ENCODE results near the gene REXO5.

REXO5 gene

DNA sequence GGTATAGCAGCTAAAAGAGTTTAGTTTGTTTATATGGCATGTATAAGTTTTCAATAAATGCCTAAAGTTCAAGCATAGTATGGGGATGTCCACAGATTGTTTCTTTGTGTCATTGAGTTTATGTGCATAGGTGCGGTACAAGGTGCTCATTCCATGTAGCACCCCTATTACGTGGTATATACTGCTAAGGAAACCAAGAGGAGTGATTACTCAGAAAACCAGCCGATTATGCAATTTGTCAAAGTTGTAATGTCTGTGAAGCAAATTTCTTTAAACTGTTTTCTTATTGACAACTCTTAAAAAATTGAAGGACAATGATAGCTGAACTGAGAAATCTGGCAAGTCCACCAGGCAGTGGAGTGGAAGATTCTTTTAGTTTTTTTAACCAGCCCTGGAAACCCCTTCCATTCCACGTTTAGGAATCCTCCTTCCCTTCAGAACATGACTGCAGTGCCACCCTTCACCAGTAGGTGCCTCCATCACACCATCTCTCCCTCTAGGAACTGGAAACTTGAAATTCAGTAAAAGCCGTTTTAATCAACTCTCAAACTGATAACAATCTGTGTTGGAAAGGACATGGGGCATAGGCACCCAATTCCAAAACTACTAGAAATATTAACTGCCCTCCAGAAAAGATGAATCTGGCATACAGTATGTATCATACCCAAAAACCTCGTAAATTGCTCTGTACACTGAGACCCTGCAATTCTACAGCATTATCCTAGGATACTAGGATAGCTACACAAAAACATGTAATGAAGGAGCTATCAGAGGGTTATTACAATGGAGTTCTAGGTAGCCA is 43.5 kb downstream of the REXO5 start:
- TF ChIP-seq TAF1 (IDR thresholded peaks at IDR 0.05; ENCODE audit: borderline replicate concordance, insufficient read depth, low read length) (no peak), SIN3A (IDR thresholded peaks at IDR 0.05; ENCODE audit: borderline replicate concordance, insufficient read depth, low read length) (no peak), REST (IDR thresholded peaks at IDR 0.05; ENCODE audit: insufficient read depth in 1 of 2, low read depth in 2 of 2, low read length in 2 of 2) (no peak), FOXP2 (optimal IDR thresholded peaks at IDR 0.05; ENCODE audit: borderline replicate concordance, extremely low read depth, extremely low read length, insufficient read depth) (no peak)

DNA sequence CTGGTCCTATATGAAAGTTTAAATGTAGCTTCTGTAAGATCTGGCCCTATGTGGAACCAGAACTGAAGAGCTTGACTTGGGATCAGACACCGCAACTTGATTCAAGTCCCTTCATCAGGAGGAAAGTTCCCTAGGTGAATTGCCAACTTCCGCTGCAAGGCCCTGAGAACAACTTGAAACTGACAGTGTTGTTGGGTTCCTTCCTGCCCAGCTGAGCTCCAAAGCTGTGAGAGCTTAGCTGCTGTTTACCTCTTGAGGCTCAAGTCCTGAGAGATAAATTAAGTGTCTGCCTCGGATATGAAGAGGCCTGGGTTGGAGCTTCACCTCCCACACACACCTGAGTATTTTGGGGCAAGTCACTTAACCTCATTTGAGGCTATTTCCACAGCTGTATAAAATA is 44.7 kb downstream of the REXO5 start:
- TF ChIP-seq FOXP2 (optimal IDR thresholded peaks at IDR 0.05; ENCODE audit: borderline replicate concordance, extremely low read depth, extremely low read length, insufficient read depth) (no peak), SIN3A (IDR thresholded peaks at IDR 0.05; ENCODE audit: borderline replicate concordance, insufficient read depth, low read length) (no peak), REST (IDR thresholded peaks at IDR 0.05; ENCODE audit: insufficient read depth in 1 of 2, low read depth in 2 of 2, low read length in 2 of 2) (no peak), TAF1 (IDR thresholded peaks at IDR 0.05; ENCODE audit: borderline replicate concordance, insufficient read depth, low read length) (no peak), POLR2AphosphoS5 (IDR thresholded peaks at IDR 0.05; ENCODE audit: low read depth, low read length) (no peak)

DNA sequence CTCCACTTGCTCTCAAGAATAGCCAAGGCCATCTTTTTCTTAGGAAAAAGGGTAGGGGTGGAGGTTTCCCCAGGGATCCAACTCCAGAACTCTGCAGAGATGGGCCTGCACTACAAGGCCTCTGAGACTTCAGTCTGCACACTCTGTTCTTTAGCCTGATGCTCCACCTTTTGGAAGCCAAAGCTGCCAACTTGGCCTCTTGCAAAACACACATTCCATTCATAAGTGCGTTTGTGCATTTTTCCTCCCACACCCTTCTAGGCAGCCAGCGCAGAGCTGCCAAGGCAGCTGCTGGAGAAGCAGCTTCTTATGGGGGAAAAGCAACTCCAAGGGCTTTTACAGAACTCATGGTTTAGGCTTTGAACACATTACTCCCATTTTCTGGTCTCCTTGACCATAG is 45.3 kb downstream of the REXO5 start:
- no peak for TF ChIP-seq REST (IDR thresholded peaks at IDR 0.05; ENCODE audit: insufficient read depth in 1 of 2, low read depth in 2 of 2, low read length in 2 of 2)
- no peak for TF ChIP-seq TAF1 (IDR thresholded peaks at IDR 0.05; ENCODE audit: borderline replicate concordance, insufficient read depth, low read length)
- no peak for TF ChIP-seq SIN3A (IDR thresholded peaks at IDR 0.05; ENCODE audit: borderline replicate concordance, insufficient read depth, low read length)
- TF ChIP-seq FOXP2 (optimal IDR thresholded peaks at IDR 0.05; ENCODE audit: borderline replicate concordance, extremely low read depth, extremely low read length, insufficient read depth), result no peak
- TF ChIP-seq POLR2AphosphoS5 (IDR thresholded peaks at IDR 0.05; ENCODE audit: low read depth, low read length), result no peak

DNA sequence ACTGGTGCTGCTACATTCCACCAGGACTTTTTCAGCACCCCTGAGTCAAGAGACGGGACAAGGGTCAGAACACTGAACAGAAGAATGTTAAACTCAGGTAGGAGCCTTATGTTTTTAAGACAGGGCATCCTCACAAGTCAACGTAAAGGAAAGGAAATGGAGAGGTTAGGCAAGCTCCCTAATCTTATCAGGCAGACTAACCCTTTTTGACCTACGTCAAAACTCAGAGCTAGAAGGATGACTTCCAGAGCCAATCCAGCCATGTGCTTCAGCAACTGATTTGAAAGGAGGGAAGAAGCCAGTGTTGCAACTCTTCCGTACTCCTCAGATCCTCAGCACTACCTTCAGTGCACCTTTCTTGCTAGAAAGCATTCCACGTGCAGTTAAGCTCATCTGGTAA is 46.8 kb downstream of the REXO5 start:
- TF ChIP-seq FOXP2 (optimal IDR thresholded peaks at IDR 0.05; ENCODE audit: borderline replicate concordance, extremely low read depth, extremely low read length, insufficient read depth), result no peak

- no peak for TF ChIP-seq FOXP2 (optimal IDR thresholded peaks at IDR 0.05; ENCODE audit: borderline replicate concordance, extremely low read depth, extremely low read length, insufficient read depth)
- TF ChIP-seq POLR2AphosphoS5 (IDR thresholded peaks at IDR 0.05; ENCODE audit: low read depth, low read length), result no peak
- TF ChIP-seq SIN3A (IDR thresholded peaks at IDR 0.05; ENCODE audit: borderline replicate concordance, insufficient read depth, low read length), result no peak
- no peak for TF ChIP-seq REST (IDR thresholded peaks at IDR 0.05; ENCODE audit: insufficient read depth in 1 of 2, low read depth in 2 of 2, low read length in 2 of 2)
- TF ChIP-seq TAF1 (IDR thresholded peaks at IDR 0.05; ENCODE audit: borderline replicate concordance, insufficient read depth, low read length), result no peak
These were observed 47.8 kb downstream of the REXO5 start for GRCh38 chr16:20853981-20854620.

Measured in PFSK-1 (cell line).